GM18498 (cell line): ENCODE data around the gene IRF2.

Source experiments
- ATAC-seq: cut with Tn5 transposase; IDR thresholded peaks from one replicate; pipeline ENCODE4 v1.9.1; 2021; ENCODE audit warnings: mild to moderate bottlenecking, moderate library complexity; ENCODE audit not compliant: unreplicated experiment

Gene IRF2

GRCh38 chr4:184410748-184411147, 63.6 kb downstream of the IRF2 start:
- no peak for ATAC-seq

- ATAC-seq = no peak
Observed at GRCh38 chr4:184409911-184410692, 64.2 kb downstream of the IRF2 start.

- ATAC-seq = no peak
Observed at GRCh38 chr4:184409502-184409901, 64.8 kb downstream of the IRF2 start.

- no peak for ATAC-seq
Observed at GRCh38 chr4:184408684-184409081, 65.7 kb downstream of the IRF2 start.

- ATAC-seq = no peak
Observed at GRCh38 chr4:184408021-184408683, 66.2 kb downstream of the IRF2 start.

- ATAC-seq = no peak
Observed at GRCh38 chr4:184406958-184407391, 67.4 kb downstream of the IRF2 start.

- ATAC-seq = no peak
Observed at GRCh38 chr4:184404047-184404446, 70.3 kb downstream of the IRF2 start.

GRCh38 chr4:184403384-184403781, 71.0 kb downstream of the IRF2 start:
- ATAC-seq = no peak

GRCh38 chr4:184402740-184403383, 71.5 kb downstream of the IRF2 start:
- no peak for ATAC-seq

- no peak for ATAC-seq
Observed at GRCh38 chr4:184402239-184402638, 72.1 kb downstream of the IRF2 start.

- no peak for ATAC-seq
Observed at GRCh38 chr4:184401397-184402171, 72.8 kb downstream of the IRF2 start.

GRCh38 chr4:184400891-184401290, 73.5 kb downstream of the IRF2 start:
- no peak for ATAC-seq

- ATAC-seq = no peak
Observed at GRCh38 chr4:184400375-184400870, 73.9 kb downstream of the IRF2 start.

GRCh38 chr4:184399512-184399908, 74.8 kb downstream of the IRF2 start:
- no peak for ATAC-seq

GRCh38 chr4:184398741-184399511, 75.4 kb downstream of the IRF2 start:
- ATAC-seq = no peak

GRCh38 chr4:184397516-184398163, 76.7 kb downstream of the IRF2 start:
- no peak for ATAC-seq

- no peak for ATAC-seq
Observed at GRCh38 chr4:184396570-184397515, 77.5 kb downstream of the IRF2 start.

- peak; percentile 90 for ATAC-seq
Observed at GRCh38 chr4:184395971-184396391, 78.4 kb downstream of the IRF2 start.
